Measurements from ENCODE around the gene ASPSCR1.

- TF ChIP-seq CTCF (IDR thresholded peaks at IDR 0.05) (no peak), EZH2phosphoT487 (IDR thresholded peaks at IDR 0.05) (no peak)
Measured at GRCh38 chr17:81933178-81933699, 44.2 kb upstream of the ASPSCR1 start.
